ENCODE measurements around the gene AGFG2.
"Not testable (repeated sequence)": the region's sequence is repeated elsewhere in the genome, so short reads cannot be mapped to it uniquely, and the experiment has no call there.

The AGFG2 gene, protein sequence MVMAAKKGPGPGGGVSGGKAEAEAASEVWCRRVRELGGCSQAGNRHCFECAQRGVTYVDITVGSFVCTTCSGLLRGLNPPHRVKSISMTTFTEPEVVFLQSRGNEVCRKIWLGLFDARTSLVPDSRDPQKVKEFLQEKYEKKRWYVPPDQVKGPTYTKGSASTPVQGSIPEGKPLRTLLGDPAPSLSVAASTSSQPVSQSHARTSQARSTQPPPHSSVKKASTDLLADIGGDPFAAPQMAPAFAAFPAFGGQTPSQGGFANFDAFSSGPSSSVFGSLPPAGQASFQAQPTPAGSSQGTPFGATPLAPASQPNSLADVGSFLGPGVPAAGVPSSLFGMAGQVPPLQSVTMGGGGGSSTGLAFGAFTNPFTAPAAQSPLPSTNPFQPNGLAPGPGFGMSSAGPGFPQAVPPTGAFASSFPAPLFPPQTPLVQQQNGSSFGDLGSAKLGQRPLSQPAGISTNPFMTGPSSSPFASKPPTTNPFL

DNA sequence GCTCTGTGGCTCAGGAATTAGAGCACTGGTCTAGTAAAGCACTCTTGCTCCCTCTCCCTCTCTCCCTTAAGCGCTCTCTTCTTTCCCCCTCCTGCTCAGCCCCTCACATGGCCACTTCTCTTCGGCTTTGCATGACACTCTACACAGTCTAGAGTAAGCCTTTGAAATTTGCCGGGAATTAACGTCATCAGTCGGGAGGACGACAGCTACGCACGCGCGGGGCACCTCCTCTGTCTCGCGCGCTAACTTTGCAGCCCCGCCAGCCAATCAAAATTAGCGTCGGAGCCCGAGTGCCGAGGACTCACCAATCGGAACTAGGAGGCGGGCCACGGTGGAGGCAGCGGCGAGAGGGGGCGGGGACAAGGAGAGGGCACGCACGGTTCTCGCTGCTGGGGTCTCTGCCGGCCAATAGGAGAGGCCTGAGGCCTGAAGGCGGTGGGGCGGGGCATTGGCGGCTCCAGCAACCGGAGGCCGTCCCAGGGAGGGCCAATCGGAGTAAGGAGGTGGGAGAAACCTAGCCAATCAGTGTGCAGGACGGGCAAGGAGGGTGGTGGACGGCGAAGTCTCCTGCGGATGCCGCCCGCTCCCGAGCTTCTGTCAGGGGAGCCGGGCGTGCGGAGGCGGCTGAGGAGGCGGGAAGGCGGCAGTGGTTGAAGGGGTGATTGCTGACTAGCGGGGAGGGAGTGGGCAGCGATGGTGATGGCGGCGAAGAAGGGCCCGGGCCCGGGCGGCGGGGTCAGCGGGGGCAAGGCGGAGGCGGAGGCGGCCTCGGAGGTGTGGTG, at the start of gene AGFG2:
AGFG2 (plus strand) TSS at position 550 of the 782 bp plus-strand sequence; CDS start at position 694, 144 bp downstream.
- peak; percentile 96 for DNase-seq (ENCODE audit: low read depth)

GRCh38 chr7:100489824-100490223, 49.2 kb upstream of the AGFG2 start:
- DNase-seq (ENCODE audit: low read depth) = no peak

GRCh38 chr7:100490483-100491191, 48.4 kb upstream of the AGFG2 start:
- DNase-seq (ENCODE audit: low read depth) = no peak

DNA sequence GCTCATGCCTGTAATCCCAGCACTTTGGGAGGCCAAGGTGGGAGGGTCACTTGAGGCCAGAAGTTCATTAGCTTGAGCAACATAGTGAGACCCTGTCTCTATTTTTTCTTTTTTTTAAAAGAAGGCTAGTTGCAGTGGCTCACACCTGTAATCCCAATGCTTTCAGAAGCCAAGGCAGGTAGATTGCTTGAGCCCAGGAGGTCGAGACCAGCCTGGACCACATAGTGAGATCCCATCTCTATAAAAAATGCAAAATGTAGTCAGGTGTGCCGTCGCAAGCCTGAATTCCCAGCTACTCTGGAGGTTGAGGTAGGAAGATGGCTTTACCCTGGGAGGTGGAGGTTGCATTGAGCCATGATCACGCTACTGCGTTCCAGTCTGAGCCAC, 47.8 kb upstream of the AGFG2 start:
- no peak for DNase-seq (ENCODE audit: low read depth)

GRCh38 chr7:100492738-100493475, 46.1 kb upstream of the AGFG2 start:
- DNase-seq (ENCODE audit: low read depth) = no peak

GRCh38 chr7:100493476-100494264, 45.3 kb upstream of the AGFG2 start:
- no peak for DNase-seq (ENCODE audit: low read depth)

DNA sequence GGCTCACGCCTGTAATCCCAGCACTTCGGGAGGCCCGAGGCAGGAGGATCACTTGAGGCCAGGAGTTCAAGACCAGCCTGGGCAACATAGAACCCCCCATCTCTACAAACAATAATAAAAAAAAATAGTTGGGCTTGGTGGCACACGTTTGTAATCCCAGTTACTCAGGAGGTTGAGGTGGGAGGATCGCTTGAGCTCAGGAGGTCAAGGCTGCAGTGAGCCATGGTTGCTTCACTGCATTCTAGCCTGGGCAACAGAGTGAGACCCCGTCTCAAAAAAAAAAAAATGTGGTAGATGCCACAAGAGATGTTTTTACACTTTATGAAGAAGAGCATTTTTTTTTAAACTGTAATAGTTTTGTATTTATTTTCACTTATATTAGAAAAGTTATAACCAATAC, 42.5 kb upstream of the AGFG2 start:
- no peak for DNase-seq (ENCODE audit: low read depth)

GRCh38 chr7:100500743-100501142, 38.3 kb upstream of the AGFG2 start:
- DNase-seq (ENCODE audit: low read depth) = not testable (repeated sequence)

- not testable (repeated sequence) for DNase-seq (ENCODE audit: low read depth)
These were observed 35.0 kb upstream of the AGFG2 start for GRCh38 chr7:100504031-100504430.

DNA sequence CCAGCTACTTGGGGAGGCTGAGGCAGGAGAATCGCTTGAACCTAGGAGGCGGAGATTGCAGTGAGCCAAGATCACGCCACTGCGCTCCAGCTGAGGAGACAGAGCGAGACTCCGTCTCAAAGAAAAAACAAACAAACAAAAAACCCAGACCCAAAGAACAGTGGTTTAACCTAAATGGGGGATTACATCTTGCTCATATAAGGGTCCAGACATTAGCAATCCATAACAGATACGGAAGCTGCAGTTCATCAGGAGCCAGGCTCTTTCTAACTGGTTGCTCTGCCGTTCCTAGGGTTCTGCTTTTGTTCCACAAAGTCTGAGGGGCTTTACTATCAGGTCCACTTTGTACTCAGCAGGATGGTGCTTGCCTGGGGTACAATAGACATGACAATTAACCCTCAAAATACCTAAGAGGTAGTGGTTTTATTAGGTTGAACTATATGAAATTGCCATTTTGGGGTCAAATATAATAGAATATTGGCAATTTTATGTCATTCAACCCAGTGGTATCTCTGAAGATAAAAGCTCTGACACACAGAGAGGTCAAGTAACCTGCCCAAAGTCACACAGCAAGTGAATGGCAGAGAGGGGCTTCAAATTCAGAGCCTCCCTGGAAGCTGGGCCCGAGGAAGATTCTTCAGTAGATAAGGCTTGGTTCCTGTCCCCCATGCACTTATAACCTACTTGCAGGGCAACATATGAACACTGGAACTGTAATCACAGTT, 34.0 kb upstream of the AGFG2 start:
- DNase-seq (ENCODE audit: low read depth) = no peak

DNA sequence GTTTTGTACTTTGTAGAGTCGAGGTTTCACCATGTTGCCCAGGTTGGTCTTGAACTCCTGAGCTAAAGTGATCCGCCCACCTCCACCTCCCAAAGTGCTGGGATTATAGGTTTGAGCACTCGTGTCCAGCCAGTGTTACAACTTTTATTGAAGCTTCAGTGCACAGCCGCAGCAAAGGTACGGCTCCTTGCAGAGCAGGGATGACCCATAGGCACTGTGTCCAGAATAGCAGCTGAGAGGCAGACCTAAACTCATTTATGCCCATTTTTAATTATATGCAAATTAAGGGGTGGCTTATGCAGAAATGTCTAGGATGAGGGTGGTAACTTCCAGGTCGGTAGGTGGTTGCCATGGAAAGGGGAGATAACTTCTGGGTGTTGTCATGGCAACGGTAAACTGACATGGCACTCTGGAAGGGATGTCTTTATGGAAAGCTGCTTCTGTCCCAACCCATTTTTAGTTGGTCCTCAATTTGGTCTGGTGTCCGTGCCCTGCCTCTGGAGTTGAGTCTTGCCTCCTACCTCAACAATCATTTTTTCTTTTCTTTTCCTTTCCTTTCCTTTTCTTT, 32.6 kb upstream of the AGFG2 start:
- no peak for DNase-seq (ENCODE audit: low read depth)

DNA sequence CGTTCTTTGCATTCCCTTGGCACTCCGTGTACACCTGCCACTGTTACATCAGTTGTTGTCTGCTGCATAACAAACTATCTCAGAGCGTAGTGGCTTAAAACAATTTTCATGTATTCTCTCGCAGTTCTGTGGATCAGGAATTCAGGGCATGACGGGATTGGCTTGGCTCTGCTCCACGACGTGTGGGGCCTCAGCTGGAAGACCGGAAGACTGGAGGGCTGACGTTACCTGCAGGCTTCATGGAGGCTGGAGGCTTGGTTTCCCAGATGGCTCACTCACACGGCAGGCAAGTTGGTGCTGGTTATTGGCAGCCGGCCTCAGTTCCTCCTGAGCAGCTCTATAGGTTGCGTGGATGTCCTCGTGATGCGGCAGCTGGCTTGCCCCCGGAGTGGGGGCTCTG, 29.8 kb upstream of the AGFG2 start:
- DNase-seq (ENCODE audit: low read depth) = no peak

- DNase-seq (ENCODE audit: low read depth) = no peak
These were observed 28.4 kb upstream of the AGFG2 start for GRCh38 chr7:100510437-100511239.

GRCh38 chr7:100513212-100513810, 25.7 kb upstream of the AGFG2 start:
- DNase-seq (ENCODE audit: low read depth) = no peak

DNA sequence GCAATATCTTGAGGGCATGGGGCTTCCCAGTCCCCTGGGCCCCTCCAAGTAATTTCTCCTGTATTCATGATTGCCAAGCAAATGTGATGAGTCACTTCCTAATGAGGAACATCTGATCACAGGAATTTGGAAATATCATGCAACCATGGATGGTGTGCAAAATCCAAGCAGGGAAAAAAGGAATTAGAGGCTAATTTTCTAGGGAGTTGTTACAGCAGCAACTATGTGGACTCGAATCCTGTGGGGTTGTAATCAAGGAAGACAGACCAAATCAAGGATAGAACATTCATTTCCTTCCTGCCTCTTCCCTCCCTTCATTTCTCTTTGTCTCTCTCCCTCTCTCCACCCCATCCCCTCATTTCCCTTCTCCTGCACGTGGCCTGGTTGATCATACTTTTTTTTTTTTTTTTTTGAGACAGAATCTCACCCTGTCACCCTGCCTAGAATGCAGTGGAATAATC, 23.9 kb upstream of the AGFG2 start:
- DNase-seq (ENCODE audit: low read depth) = no peak

DNA sequence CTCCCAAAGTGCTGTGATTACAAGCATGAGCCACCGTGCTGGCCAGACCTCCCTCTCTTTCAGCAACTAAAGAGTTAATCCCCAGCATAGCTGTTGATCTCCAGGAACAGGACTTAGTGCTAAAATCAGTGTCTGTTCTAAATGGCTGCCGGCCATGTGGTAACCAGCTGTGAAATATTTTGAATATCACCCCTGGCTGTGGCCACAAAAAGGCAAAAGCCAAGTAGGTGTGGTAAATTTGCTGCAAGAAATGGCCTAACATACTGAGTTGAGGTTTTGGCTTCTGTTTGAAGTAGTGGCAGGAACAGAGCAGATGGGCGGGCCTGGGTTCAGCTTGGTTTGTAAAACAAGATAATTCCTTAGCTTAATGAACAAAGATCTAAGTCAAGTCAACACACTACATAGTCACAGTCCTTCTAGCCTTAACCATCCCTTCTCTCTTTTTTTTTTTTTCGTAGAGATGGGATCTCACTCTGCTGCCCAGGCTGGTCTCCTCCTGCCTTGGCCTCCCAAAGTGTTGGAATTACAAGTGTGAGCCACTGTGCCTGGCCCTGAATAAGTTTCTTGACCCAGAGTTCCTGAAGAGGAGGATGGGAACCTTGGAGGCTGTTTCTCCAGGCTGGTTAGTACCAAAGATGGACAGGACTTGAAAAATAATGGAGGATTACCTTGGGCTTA, 22.7 kb upstream of the AGFG2 start:
- no peak for DNase-seq (ENCODE audit: low read depth)

DNA sequence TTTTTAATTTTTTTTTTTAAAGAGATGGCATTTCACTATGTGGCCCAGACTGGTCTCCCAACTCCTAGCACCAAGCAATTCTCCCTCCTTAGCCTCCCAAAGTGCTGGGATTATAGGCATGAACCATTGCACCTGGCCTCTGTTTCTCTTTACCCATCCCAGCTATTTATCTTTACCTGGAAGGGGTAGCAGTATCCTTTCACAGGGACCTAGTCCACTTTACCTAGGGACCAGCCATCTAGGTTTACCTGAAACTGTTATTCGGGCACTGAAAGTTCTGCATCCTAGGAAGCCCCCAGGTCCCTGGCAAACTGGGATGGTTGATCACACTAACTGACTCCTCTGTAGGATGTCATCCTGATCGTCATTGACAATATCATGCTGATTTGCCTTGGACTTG, 21.7 kb upstream of the AGFG2 start:
- DNase-seq (ENCODE audit: low read depth) = no peak

- DNase-seq (ENCODE audit: low read depth) = no peak
These were observed 19.4 kb upstream of the AGFG2 start for GRCh38 chr7:100519580-100519979.

Data from stimulated activated CD8-positive, alpha-beta memory T cell treated with anti-CD3 and anti-CD28 coated beads, Interleukin-15, amount 100 ng/mL, for 24 hours (primary cell).